LNCaP clone FGC (cell line): ENCODE data around the gene HAX1.
"Not testable (repeated sequence)": the region's sequence is repeated elsewhere in the genome, so short reads cannot be mapped to it uniquely, and the experiment has no call there.

Experiments
- DNase-seq: peaks from one replicate; pipeline ENCODE4 v3.0.0-alpha.2; 2011; ENCODE audit warnings: low read depth
- H3K4me3 ChIP-seq: 2 replicates; pipeline ENCODE4 v1.5.1; 2011; ENCODE audit warnings: mild to moderate bottlenecking, low read depth, low read length, control low read depth
- CTCF ChIP-seq: IDR thresholded peaks from 2 replicates; pipeline ENCODE4 v1.5.1; 2012; ENCODE audit warnings: mild to moderate bottlenecking; ENCODE audit not compliant: control insufficient read depth, insufficient read depth; ENCODE audit errors: extremely low read depth

Gene HAX1

GRCh38 chr1:154304664-154305337 lies 32.4 kb downstream of the HAX1 start:
- no peak for DNase-seq
- TF ChIP-seq CTCF: no peak

GRCh38 chr1:154306151-154306550 lies 33.7 kb downstream of the HAX1 start:
- no peak overlapping the region for H3K4me3 ChIP-seq
- DNase-seq: no peak
- TF ChIP-seq CTCF: no peak

More at GRCh38 chr1:154304664-154305337, 32.4 kb downstream of the HAX1 start:
- no peak overlapping the region for H3K4me3 ChIP-seq

GRCh38 chr1:154307670-154308270 lies 35.3 kb downstream of the HAX1 start:
- not testable (repeated sequence) for DNase-seq, H3K4me3 ChIP-seq

- not testable (repeated sequence) for H3K4me3 ChIP-seq, DNase-seq
These were observed 36.7 kb downstream of the HAX1 start for GRCh38 chr1:154309136-154309535.

- DNase-seq, H3K4me3 ChIP-seq: not testable (repeated sequence)
These were observed 40.0 kb downstream of the HAX1 start for GRCh38 chr1:154312229-154313065.

GRCh38 chr1:154313066-154313356 lies 40.6 kb downstream of the HAX1 start:
- no peak for TF ChIP-seq CTCF

GRCh38 chr1:154314226-154314625 lies 41.8 kb downstream of the HAX1 start:
- DNase-seq, H3K4me3 ChIP-seq: not testable (repeated sequence)

More at GRCh38 chr1:154313066-154313356, 40.6 kb downstream of the HAX1 start:
- H3K4me3 ChIP-seq: no peak overlapping the region
- no peak for DNase-seq

- no peak for DNase-seq
- no peak for TF ChIP-seq CTCF
- H3K4me3 ChIP-seq: no peak overlapping the region
These were observed 44.3 kb downstream of the HAX1 start for GRCh38 chr1:154316704-154317103.

GRCh38 chr1:154318386-154318785 lies 46.0 kb downstream of the HAX1 start:
- no peak overlapping the region for H3K4me3 ChIP-seq
- DNase-seq: no peak
- TF ChIP-seq CTCF: no peak
